Small intestine (tissue), 7 donors: ENCODE data around the gene KIAA0319L. TPM values are rescaled to one million over a fixed set of nuclear protein-coding genes. Genes with fewer than 3 reads are reported as not detected.
"Not testable (repeated sequence)": the region's sequence is repeated elsewhere in the genome, so short reads cannot be mapped to it uniquely, and the experiment has no call there.

Experiments
- DNase-seq, 2 donors: peaks; one replicate each; pipeline versions ENCODE4 v3.0.0 to v3.0.0-alpha.2; 2013
- FAIRE-seq: peaks from 2 replicates; lab custom pipeline; 2012; peaks lifted over from hg19 to GRCh38; lab: Jason Lieb, UNC
- H3K27ac ChIP-seq, 3 donors: one replicate each; pipeline ENCODE4 v1.5.1; 2013; ENCODE audit warnings: low read length in 2 of 3, mild to moderate bottlenecking in 2 of 3, control low read depth in 1 of 3, inconsistent platforms in 1 of 3, low read depth in 1 of 3, moderate library complexity in 1 of 3
- H3K27me3 ChIP-seq, 3 donors: one replicate each; pipeline ENCODE4 v1.6.1; 2013; ENCODE audit warnings: low read length in 3 of 3, inconsistent platforms in 1 of 3; ENCODE audit not compliant: control insufficient read depth in 3 of 3, insufficient read depth in 3 of 3
- H3K36me3 ChIP-seq, 3 donors: one replicate each; pipeline ENCODE4 v1.6.1; 2013; ENCODE audit warnings: low read length in 3 of 3, inconsistent platforms in 1 of 3, low read depth in 1 of 3, mild to moderate bottlenecking in 1 of 3, moderate library complexity in 1 of 3; ENCODE audit not compliant: control insufficient read depth in 3 of 3, insufficient read depth in 2 of 3
- H3K4me1 ChIP-seq, 3 donors: one replicate each; pipeline ENCODE4 v1.6.1; 2013; ENCODE audit warnings: low read length in 2 of 3, inconsistent platforms in 1 of 3, low read depth in 1 of 3, mild to moderate bottlenecking in 1 of 3, moderate library complexity in 1 of 3; ENCODE audit not compliant: control insufficient read depth in 3 of 3, insufficient read depth in 2 of 3
- H3K4me3 ChIP-seq, 3 donors: one replicate each; pipeline ENCODE4 v1.5.1; 2013; ENCODE audit warnings: low read length in 3 of 3, control low read depth in 1 of 3, inconsistent platforms in 1 of 3, low read depth in 1 of 3, mild to moderate bottlenecking in 1 of 3, moderate library complexity in 1 of 3
- H3K9me3 ChIP-seq, 2 donors: one replicate each; pipeline ENCODE4 v1.6.1; 2013; ENCODE audit warnings: low read depth in 1 of 2, low read length in 1 of 2; ENCODE audit not compliant: control insufficient read depth in 2 of 2, insufficient read depth in 1 of 2
- WGBS, 3 donors: extraction: QIAGEN DNeasy Blood & Tissue Kit; methylation state at CpG; one replicate each; pipeline ENCODE4 v1.1.7; 2013; 5-methylcytosine and 5-hydroxymethylcytosine counted together
- polyA plus RNA-seq, 4 donors: library from polyadenylated mRNA; stranded (reverse) in 3 of 4; unstranded in 1 of 4; fragments of 200-250 nt in 3 of 4; fragments of 120-200 nt in 1 of 4; gene quantifications; one replicate each; pipeline versions ENCODE4 v1.2.1 to v1.2.3, GENCODE V29; 2013
- donor health status: healthy with polysubstance abuse.
- donor health status: control.
- donor health status: control.
- donor health status: Bipolar disorder and iron deficiency.
- donor health status: healthy.

Gene KIAA0319L
- polyA plus RNA-seq, 4 donors: 14.1 to 66.4 (median 21.9) TPM

GRCh38 chr1:35576766-35577070, 19.5 kb upstream of the KIAA0319L start:
- FAIRE-seq, H3K27ac ChIP-seq, H3K4me3 ChIP-seq, H3K36me3 ChIP-seq, H3K9me3 ChIP-seq: not testable (repeated sequence)
- 27 to 56% (median 46%) methylated on average over 32 to 37 of the region's 37 CpGs for WGBS, 3 donors
- Histone ChIP-seq H3K4me1 (peaks cover 0 to 32% (median 2%) of the 10 kb centered on the region in 3 donors), H3K27me3 (peaks cover 0 to 62% (median 10%) of the 10 kb centered on the region in 3 donors)
- peak in 1 of 2 donors; percentile 37 for DNase-seq

DNA sequence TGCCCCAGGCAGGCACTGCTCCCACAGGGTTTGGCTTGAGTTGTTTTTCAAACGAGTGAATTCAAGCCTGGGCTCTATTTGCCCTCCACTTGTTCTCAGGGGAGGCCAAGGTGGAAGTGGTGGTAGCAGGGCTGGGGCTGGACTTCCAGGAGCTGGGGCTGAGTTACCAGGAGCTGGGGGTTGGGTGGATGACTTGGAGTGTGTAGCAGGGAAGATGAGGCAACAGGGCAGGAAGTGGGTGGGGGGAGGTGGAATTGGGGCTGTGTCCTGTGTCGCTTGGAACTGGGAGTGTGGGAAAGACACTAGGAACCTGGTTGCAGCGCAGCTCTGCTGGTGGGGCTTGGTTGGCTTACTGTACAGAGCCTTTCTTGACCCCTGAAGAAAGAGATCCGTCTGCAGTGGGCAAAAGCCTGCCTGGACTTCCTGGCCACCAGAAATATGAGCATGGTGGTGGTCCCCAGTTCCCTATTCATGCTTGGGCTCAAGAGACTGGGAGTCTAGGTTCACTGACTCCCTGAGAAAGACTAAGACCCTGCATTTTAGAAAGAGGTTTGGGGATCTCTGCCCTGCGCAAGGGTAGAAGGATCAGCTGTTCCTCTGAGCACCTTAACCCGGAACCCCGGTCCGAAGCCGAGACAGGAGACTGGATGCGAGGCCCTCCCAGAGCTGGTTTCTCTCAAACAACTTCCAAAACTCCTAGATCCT, 19.0 kb upstream of the KIAA0319L start:
- peaks cover 0 to 67% (median 14%) of the 10 kb centered on the region in 3 donors for H3K27me3 ChIP-seq

GRCh38 chr1:35575416-35575958, 18.3 kb upstream of the KIAA0319L start:
- H3K36me3 ChIP-seq: no peaks in the 10 kb centered on the region
- peaks cover 0 to 32% (median 2%) of the 10 kb centered on the region in 3 donors for H3K4me1 ChIP-seq
- H3K9me3 ChIP-seq: no peaks in the 10 kb centered on the region
- H3K27ac ChIP-seq: no peak overlapping the region
- peak in 1 of 2 donors; percentile 40 for DNase-seq
- FAIRE-seq: no peak
- WGBS, 3 donors: 78 to 90% (median 83%) methylated on average over 5 of the region's 5 CpGs
- no peak overlapping the region for H3K4me3 ChIP-seq
- H3K27me3 ChIP-seq: peaks cover 0 to 75% (median 15%) of the 10 kb centered on the region in 3 donors

More for the DNA sequence above, 19.0 kb upstream of the KIAA0319L start:
- FAIRE-seq: no peak
- no peak overlapping the region for H3K27ac ChIP-seq
- peaks cover 0 to 32% (median 2%) of the 10 kb centered on the region in 3 donors for H3K4me1 ChIP-seq
- H3K36me3 ChIP-seq: no peaks in the 10 kb centered on the region
- no peak overlapping the region for H3K4me3 ChIP-seq
- peak in 1 of 2 donors; percentile 19 for DNase-seq
- whole genome bisulfite sequencing, 3 donors: 69 to 86% (median 84%) methylated on average over 10 of the region's 10 CpGs
- H3K9me3 ChIP-seq: no peaks in the 10 kb centered on the region

GRCh38 chr1:35574655-35575415, 17.6 kb upstream of the KIAA0319L start:
- H3K4me3 ChIP-seq: no peak overlapping the region
- FAIRE-seq (no peak), DNase-seq (peak in 1 of 2 donors; percentile 57)
- no peak overlapping the region for H3K27ac ChIP-seq
- 66 to 78% (median 78%) methylated on average over 30 of the region's 30 CpGs for WGBS, 3 donors
- H3K9me3 ChIP-seq: no peaks in the 10 kb centered on the region
- peaks cover 0 to 81% (median 15%) of the 10 kb centered on the region in 3 donors for H3K27me3 ChIP-seq
- no peaks in the 10 kb centered on the region for H3K36me3 ChIP-seq
- peaks cover 0 to 32% (median 2%) of the 10 kb centered on the region in 3 donors for H3K4me1 ChIP-seq

DNA sequence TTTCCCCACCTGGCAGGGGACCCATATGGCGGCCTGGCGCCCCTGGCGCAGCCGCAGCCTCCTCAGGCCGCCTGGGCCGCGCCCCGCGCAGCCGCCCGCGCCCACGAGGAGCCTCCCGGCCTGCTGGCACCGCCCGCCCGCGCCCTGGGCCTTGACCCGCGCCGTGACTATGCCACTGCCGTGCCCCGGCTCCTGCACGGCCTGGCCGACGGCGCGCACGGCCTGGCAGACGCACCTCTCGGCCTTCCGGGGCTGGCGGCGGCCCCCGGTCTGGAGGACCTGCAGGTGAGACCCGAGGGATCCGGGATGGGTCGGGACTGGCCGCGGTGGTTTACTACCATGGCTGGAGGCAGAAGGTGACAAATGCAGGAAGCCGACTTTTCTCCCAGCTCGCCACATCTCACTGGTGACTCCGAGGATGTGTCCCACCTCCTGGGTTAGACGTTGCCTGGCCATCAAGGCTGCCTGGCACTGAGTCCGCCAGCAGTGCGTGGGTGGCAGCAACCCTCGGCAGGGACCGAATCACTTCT, 17.0 kb upstream of the KIAA0319L start:
- Histone ChIP-seq H3K36me3 (no peaks in the 10 kb centered on the region), H3K4me3 (peak overlapping the region in 1 of 3 donors; percentile 48), H3K27me3 (peaks cover 0 to 82% (median 15%) of the 10 kb centered on the region in 3 donors), H3K27ac (no peak overlapping the region), H3K9me3 (no peaks in the 10 kb centered on the region), H3K4me1 (peaks cover 0 to 32% (median 2%) of the 10 kb centered on the region in 3 donors)
- DNase-seq (peak in 1 of 2 donors; percentile 46), FAIRE-seq (no peak)
- WGBS, 3 donors: 52 to 57% (median 54%) methylated on average over 33 to 48 of the region's 48 CpGs

GRCh38 chr1:35573198-35574124, 16.3 kb upstream of the KIAA0319L start, which contains the start of gene TFAP2E:
Gene TFAP2E (plus strand): TSS chr1:35573314. CDS start chr1:35573578, 264 bp downstream.
- Histone ChIP-seq H3K9me3 (no peaks in the 10 kb centered on the region), H3K4me1 (peaks cover 0 to 30% (median 2%) of the 10 kb centered on the region in 3 donors), H3K4me3 (peak within 1 kb of the TSS in 2 of 3 donors; percentile 39 to 48), H3K36me3 (no peaks in the 10 kb centered on the region), H3K27me3 (peaks cover 0 to 78% (median 15%) of the 10 kb centered on the region in 3 donors), H3K27ac (no peak within 1 kb of the TSS)
- FAIRE-seq (no peak), DNase-seq (peak; percentile 38 to 77)
- 5 to 19% (median 17%) methylated on average over 77 to 95 of the region's 95 CpGs for WGBS, 3 donors

GRCh38 chr1:35572296-35572695, 15.1 kb upstream of the KIAA0319L start:
- Histone ChIP-seq H3K4me1 (peaks cover 0 to 27% (median under 1%) of the 10 kb centered on the region in 3 donors), H3K27me3 (peaks cover 0 to 66% (median 15%) of the 10 kb centered on the region in 3 donors), H3K9me3 (no peaks in the 10 kb centered on the region), H3K27ac (no peak overlapping the region), H3K4me3 (no peak overlapping the region), H3K36me3 (peaks cover 0 to under 1% (median 0%) of the 10 kb centered on the region in 3 donors)
- FAIRE-seq: no peak
- WGBS, 3 donors: 80 to 95% (median 82%) methylated on average over 2 of the region's 2 CpGs
- no peak for DNase-seq
